HG02885 (cell line): Measurements from ENCODE around the gene HRH1.
A peak's percentile ranks its signal among the peaks of the same experiment; 100 is the strongest.
"Not testable (repeated sequence)": the region's sequence is repeated elsewhere in the genome, so short reads cannot be mapped to it uniquely, and the experiment has no call there.

Experiments
- ATAC-seq: cut with Tn5 transposase; IDR thresholded peaks from one replicate; pipeline ENCODE4 v1.9.1; 2021; ENCODE audit warnings: mild to moderate bottlenecking; ENCODE audit not compliant: unreplicated experiment, poor library complexity

HRH1 gene

DNA sequence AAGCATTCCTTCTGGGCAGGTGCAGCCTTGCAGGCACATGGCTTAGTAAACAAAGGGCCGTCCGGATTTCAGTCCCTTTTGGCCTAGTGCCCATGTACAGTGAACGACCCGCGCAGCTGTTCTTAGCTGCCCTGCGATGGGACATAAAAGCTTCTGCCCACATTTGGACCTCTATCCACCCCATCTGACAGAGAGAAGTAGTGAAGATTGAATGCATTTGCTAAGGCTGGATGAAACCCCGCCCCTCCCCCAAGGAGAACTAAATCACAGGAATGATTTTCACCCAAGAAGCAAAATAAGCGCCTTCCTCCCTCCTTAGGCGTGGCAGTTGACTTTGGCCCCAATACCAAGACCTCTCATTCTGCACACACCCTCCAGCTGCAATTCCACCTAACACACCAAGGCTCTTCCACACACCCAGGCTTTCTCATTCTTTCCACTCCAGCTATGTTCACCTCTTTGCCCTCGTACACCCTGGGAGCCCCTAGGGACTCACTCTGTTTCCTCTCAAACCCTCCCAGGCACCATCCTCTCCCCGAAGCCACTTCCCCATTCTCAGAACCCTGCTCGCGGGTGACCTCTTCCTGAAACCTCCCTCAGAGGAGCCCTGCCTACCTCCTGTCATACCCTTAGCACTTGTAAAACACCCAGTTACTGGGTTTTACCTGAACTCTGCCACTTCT, 14.1 kb upstream of the HRH1 start:
- peak; percentile 92 for ATAC-seq

DNA sequence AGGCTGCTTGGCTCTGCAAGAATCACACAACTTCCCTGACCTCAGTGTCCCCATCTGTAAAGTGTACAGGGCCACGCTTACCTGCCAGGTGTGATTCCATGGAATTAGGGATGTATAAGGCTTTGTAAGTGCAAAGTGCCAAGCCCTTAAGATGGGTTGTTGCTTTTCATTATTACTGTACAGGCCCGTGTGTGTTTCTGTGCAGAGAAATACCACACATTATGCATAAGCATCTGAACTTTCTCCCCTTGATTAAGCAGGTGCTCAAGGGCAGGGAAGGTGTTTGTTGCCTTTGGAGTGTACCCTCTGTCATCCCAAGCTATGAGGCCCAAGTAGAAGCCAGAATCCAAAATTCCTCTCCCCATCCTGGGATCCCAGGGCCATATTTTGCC, 13.6 kb upstream of the HRH1 start:
- ATAC-seq: peak; percentile 22

DNA sequence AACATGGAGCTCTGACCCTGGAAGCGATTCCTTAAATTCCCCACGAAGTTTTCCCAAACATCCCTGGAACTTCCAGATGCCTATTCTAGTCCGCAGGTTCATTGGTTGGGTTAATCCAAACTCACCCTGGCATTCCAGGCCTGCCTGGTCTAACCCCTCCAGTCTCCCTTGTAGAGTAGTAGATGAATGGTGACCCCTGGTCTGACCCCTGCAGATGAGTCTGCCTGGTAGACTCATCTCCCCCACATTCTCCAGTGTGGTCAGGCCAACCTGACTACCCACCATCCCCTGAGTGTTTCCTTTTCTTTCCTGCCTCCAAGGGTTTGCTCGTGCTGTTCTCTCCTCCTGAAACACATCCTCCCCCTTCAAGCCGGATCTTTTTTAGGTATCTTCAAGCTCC, 10.8 kb upstream of the HRH1 start:
- no peak for ATAC-seq

DNA sequence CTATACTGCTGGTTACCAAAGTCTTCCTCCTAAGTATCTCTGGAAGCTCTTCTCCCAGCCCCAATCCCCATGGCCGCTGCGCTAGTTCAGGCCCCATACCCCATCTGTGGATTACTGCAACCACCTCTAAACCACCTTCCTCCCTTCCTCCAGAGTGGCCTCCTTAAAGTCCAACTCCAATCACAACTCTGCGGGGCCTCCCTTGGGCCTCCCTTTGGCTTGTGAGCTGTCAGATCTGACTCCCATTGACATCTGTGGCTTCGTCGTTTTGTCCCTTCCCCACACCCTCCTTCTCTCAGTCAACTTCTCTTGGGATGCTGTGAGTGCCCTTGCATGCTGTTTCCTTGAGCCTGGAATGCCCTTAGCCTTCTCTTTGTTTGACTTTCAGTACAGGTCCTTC, 9.3 kb upstream of the HRH1 start:
- ATAC-seq: no peak

DNA sequence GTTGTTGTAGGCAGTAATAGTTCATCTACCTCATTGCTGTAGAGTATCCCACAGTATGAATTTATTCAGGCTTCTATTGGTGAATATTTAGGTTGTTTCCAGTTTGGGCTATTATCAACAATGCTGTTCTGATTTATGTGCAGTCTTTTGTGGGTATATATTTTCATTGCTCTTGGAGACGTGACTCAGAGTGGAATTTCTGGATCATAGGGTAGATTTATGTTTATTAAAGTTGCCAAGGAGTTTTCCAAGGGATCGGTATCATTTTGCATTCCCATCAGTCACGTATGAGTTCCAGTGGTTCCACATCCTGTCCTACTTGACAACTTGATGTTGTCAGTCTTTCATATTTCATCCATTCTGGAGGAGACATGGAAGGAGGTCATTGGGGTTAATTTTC, 8.4 kb upstream of the HRH1 start:
- ATAC-seq: no peak

DNA sequence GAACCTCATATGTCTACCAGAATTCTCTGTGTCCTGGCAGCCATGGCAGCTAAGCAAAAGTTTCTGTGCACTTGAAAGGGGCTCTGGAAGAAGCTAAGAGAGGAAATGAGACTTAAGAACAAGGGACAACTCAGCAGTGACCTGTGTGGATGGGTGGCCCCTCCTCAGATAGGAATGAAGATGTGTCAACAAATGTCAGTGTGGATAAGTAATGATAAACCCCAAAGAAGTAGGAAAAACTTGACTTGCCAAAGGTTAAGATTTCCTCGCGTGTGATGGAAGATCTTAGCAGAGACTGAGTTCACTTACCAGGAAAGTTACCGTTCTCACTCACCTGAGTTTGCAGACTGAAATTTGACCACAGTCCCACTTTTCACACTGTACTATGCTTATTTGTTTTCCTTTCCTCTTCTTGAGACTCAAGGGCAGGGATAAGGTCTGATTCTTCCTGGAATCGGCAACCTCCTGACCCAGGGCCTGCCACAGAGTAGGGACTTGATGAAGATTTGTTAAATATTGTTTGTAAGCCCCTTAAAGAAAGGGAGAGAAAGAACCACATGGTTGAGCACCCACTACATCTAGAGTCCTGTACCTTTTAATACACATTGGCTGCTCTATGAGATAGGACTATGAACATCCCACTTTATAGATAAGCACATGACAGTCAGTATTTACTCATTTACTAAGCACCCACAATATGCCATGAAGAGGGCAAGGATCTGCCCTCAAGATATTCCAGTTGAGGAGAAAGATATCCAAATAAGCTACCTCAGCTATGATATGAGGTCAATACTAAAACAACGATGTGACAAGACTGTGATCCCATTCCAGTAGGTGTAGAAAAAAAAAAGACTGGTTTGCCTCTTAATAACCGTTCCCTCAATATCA, 7.3 kb upstream of the HRH1 start:
- ATAC-seq: no peak

DNA sequence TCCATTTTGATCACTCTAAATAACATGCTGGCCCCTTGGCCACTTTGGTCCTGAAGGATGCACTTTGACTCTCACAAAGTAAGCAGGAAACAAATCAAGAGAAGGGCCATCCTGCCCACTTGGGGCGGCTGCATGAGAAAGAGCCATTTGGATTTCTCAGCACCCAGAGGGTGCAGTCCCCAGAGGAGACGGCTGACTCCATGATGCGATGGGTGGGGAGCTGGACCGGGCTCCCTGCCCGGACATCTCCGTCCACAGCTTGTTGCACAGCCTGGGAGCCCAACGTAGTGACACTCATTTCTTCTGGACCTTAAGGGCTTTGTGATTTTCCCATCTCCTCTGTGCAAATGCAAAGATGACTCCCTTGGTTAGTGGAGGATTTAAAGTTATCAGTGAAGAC, 4.0 kb upstream of the HRH1 start:
- no peak for ATAC-seq

DNA sequence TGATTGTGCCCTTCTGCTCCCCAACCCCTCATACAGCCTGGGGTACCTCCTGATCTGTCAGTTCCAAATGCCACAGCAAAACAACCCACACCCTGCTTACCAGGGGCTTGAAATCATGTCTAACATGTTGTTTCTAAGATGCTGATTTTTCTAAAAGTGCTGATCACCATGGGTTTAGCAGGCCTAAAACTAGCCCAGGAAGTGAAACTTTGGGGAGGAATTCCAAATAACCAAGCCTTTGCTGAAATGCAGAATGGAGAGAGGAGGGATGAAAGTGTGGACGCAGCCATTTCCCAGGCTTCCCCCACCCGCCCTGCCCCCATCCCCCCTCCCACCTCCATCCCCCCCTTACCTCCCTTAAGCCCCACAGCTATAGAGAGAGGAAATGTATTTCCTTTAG, 2.0 kb upstream of the HRH1 start:
- no peak for ATAC-seq

DNA sequence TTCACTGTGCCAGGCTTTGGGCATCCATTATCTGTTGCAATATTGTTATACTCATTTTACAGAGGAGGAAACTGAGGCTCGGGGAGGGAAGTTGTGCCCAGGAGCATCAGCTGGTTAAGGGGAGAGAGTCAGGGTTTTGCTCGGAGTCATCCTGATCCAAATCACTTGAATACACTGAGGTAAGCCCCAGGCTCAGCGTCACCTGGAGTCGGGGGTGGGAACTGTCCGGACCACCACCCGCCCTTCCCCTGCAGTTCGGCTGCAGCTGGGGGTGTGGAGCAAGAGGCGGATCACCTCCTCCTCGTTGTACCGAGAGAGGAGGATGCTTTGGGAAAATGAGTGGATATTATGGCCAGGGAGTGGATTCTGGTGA, 646 bp downstream of the HRH1 start:
- no peak for ATAC-seq

DNA sequence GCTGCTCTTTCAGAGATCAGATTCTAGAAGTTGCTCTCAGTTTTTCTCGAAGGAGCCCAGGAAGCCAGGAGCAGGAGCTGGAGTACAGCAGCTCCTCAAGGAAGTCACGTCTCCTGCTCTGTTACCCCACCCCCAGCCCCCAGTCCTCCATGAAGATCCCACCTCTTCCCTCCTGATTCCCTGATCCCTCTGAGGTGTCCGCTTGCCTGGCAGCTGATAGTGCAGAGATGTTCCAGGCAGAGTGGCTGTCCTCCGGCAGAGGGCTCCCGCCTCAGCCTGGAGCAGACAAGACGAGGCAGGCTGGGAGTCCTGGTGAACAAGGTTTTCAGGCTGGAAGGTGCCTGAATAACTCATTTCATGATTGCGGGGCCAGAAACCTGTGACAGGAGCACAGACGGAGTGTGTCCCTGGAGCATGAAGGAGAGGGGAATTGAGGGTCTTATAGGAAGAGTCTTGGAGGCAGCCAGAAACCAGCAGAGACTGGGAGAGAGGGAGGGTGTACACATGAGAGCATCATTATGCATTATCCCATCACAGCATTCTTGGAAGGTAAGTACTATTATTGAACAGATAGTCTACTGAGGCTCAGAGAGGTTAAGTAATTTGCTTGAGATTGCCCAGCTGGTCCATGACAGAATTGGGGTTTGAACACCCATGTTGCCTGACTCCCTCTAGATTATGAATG, 1.2 kb downstream of the HRH1 start:
- ATAC-seq: no peak

DNA sequence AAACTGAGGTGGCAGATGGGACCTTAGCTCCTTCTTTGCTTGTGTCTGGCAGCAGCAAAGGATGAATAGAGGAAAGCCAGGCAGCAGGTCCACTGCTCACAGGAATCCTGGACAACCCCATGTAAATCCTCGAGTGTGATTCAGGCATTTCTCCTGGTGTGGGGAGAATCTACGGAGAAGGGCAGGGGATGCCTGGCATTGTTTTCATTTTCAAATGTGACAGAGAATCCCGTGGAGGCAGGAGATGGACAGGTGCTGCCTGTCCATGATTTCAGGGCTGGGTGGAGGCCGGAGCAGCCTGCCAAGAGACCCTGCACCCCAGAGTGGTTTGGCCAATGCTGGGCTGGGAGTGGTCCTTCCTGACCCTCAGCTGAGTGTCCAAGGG, 1.7 kb downstream of the HRH1 start:
- ATAC-seq: no peak

DNA sequence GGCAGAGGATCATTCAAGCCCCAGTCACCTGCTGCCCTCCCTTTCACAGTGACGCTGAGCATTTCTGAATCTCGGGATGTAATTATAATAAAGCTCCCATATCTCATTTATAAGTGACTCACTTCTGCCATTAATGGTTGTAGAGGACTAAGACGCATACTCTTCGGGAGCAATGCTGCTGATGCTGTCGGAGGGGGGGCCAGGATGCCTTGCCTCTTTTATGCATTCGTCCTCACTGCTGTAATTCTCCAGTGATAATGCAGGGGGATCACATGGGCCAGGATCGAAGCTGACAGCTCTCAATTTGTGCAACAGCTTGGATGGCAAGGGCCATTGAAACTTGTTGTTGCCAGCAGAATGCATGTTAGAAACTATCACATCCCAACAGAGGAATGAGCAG, 3.1 kb downstream of the HRH1 start:
- ATAC-seq: no peak

DNA sequence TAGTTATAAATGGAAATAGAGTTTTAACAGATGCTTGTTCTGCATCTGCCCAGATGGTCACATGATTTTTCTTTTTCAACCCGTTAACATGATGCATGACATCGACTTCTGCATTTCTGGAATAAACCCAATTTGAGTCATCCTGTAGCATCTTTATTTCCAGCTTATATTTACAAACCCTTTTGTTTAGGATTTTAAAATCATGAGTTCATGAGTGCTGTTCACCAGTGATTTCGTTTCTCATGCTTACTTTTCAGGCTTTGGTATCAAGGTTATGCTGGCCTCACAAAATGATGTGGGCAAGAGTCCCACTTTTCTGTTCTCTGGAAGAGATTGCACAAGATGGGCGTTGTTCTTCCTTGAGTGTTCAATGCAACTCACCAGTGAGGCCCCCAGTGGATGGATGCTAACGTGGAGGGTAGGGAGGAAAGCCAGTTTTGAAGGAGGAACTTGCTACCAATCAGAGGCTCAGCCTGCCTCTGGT, 5.2 kb downstream of the HRH1 start:
- ATAC-seq: no peak

DNA sequence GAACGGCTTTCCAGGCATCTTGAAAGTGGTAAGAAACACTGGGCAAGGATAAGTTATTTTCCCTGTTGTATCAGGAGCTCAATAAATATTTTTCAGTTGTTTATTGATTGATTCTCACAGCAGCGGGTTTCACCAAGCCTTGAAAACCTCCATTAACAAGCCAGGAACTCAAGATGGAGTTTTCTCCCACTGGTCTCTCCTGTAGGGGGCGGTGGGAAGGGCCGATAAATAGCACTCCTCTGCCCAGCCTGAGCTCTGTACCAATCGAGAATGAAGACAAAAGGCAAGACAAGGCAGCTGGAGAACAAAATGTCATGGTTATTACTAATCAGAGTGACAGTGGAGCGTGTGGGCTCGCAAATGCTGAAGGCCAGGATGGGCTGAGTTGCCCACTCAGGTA, 7.4 kb downstream of the HRH1 start:
- ATAC-seq: no peak

DNA sequence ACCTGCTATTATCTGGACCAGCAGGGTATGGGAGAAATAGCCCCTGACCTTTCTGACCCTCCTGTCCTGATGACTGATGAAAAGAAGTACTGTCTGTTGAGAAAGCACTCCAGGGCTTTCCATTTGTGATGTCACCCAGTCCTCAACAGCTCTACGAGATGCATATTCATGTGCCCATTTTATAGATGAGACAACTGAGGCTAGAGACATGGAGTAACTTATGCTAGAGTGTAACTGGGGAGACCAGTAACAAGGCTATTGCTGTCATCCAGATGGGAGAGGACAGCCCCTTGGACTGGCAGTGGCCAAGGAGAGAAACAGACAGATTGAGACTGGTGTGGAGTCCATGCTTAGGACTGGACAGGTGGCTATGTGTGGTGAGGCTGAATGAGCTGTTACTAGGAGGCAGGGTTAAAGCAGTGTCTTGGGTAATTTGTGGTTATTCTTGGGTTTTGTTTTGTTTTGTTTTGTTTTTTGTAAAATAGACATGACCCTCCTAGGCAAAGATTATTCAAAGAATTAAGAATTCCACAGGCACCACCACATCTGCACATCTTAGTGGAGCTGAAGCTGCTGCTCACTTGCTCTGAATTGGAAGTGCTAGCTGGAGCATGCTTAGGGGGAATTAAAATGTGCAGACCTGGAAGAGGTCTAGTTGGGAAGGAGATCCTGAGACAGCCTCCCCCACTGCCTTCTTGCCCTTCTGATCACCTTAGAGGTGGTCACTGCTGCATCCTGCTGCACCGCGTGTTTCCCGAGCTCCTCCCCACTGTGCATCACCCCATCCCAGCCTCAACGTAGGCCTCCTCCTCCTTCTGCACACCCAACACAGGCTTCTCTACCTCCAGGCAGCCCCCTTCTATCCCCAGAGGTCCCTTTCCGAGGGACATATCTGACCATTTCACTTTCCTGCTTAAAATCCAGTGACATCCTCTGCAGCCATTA, 8.4 kb downstream of the HRH1 start:
- ATAC-seq: no peak

DNA sequence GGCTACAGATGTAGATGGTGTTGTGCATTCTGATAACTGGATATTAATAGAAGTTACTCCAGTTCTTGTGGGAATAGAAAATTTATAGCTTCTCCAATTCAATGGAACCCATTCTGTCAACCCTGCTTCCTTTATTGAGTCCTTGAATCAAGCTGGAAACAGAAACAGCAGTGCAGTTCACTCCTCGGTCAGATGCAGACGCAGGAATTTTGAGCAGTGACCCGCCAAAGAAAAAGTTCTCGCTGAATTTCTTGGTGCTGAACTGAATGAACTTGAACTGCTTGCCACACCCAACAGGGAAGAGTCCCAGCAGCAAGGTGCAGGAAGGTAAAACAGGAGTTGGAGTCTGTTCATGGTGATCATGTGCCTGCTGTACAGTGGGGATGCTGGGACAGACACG, 10.3 kb downstream of the HRH1 start:
- ATAC-seq: no peak

DNA sequence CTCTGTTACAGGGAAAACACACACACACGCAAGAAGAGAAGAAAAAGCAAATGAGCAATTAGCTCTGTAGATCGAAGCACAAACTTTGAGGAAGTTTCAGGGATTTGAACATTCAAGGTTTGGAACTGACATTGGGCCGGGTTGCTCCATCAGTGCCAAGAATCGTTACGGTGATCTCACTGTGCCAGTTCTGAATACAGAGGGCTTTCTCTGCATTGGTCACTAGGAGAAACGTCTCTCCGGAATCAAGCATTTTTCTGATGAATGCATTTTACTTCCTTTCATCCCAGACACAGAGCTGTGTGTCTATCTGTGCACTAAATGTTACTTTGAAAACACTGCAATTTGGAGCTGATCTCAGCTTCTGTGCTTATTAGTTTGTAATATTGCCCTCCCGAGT, 11.2 kb downstream of the HRH1 start:
- no peak for ATAC-seq

DNA sequence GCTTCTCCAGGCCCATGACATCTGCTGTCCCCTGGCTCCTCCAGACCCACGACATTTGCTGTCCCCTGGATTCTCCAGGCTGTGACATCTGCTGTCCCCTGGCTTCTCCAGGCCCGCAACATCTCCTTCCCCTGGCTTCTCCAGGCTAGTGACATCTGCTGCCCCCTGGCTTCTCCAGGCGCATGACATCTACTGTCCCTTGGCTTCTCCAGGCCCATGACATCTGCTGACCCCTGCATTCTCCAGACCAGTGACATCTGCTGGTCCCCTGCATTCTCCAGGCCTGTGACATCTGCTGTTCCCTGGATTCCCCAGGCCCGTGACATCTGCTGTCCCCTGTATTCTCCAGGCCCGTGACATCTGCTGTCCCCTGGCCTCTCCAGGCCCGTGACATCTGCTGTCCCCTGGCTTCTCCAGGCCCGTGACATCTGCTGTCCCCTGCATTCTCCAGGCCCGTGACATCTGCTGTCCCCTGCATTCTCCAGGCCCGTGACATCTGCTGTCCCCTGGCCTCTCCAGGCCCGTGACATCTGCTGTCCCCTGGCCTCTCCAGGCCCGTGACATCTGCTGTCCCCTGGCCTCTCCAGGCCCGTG, 12.6 kb downstream of the HRH1 start:
- ATAC-seq: not testable (repeated sequence)

DNA sequence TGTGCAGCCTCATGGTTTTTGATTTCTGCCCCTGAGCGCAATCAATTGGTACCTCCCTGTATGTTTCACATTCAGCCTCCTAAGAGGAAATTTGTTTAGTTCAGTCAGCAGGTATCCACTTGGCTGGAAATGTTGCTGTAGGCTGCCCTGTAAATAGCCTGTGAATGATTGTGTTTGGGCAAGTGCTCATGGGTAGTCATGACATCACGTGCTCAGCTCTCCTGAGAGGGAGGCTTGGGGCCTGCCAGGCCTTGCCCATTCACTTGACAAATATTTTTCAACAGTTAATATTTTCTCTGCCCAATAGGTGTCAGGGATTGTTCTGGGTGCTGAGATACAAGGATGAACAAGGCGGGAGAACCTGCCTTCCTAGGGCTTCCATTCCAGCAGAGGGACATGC, 13.3 kb downstream of the HRH1 start:
- no peak for ATAC-seq

DNA sequence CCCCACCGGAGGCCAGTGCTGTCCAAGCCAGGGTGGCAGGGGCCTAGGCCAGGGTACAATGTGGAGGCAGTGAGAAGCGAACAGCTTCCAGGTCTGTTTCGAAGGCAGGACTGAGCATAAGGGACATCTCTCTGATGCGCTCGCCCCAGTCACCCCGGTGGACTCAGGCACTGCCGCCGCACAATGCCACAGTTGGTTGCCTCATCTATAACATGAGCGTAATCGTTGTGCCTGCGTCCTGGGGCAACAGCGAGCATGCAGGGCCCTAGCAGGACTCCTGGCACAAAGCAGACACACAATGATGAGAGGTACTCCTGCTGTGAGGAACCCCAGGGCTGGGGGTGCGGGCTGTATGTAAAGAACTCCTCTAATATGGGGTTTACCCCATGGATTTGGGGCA, 14.1 kb downstream of the HRH1 start:
- ATAC-seq: no peak
